ENCODE data around the gene GPAT2. TPM values are rescaled to one million over a fixed set of nuclear protein-coding genes. Genes with fewer than 3 reads are reported as not detected.
"Not testable (repeated sequence)": the region's sequence is repeated elsewhere in the genome, so short reads cannot be mapped to it uniquely, and the experiment has no call there.

The GPAT2 gene
- total RNA-seq, 2 experiments from 2014 or later, result 3.3 to 5.3 TPM

- H3K27ac Mint-ChIP-seq, result peak overlapping the region; percentile 81
Measured at GRCh38 chr2:96009833-96010232, 24.9 kb downstream of the GPAT2 start.

DNA sequence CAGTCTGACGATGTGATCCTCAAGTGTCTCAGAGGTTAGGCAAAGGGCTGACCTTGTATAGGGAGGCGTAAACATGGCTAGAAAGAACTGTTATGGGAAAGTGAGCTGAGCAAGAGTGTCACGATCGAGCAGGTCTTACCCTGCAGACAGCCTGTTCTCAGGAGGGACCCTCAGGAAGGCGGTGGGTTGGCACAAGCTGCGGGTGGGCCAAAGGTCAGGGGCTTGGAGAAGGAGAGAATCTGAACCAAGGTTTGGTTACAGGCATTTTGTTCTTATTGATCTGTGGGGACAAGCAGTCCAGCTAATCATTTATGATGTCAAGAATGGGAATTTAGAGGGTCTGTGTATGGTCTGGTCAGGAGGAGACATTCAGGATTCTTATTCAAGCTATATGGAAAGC is 26.7 kb downstream of the GPAT2 start:
- H3K36me3 Mint-ChIP-seq (ENCODE audit: low read depth); H3K4me3 Mint-ChIP-seq; POLR2A ChIA-PET; H3K27ac Mint-ChIP-seq; DNase-seq: not testable (repeated sequence)
- Mint-ChIP-seq H3K27me3 (peaks cover 32% of the 10 kb centered on the region), H3K9me3 (peaks cover 10% of the 10 kb centered on the region), H3K4me1 (peaks cover 10% of the 10 kb centered on the region)
- CTCF ChIA-PET, result interaction anchor here (0.6 kb wide), 2 partner anchors 286 to 918 kb away, joined by 3 read pairs; no protein-coding TSS in a partner anchor

More at GRCh38 chr2:96009833-96010232, 24.9 kb downstream of the GPAT2 start:
- peaks cover 10% of the 10 kb centered on the region for H3K4me1 Mint-ChIP-seq
- CTCF ChIA-PET, result interaction anchor here (1.2 kb wide), 2 partner anchors 17 to 107 kb away, joined by 3 to 4 read pairs; partner anchors contain the start of gene ADRA2B
- POLR2A ChIA-PET; H3K36me3 Mint-ChIP-seq (ENCODE audit: low read depth); DNase-seq: not testable (repeated sequence)
- peak overlapping the region; percentile 70 for H3K4me3 Mint-ChIP-seq
- peaks cover 24% of the 10 kb centered on the region for H3K27me3 Mint-ChIP-seq
- H3K9me3 Mint-ChIP-seq, result peaks cover 10% of the 10 kb centered on the region

GRCh38 chr2:96006248-96006647 is 28.5 kb downstream of the GPAT2 start:
- H3K9me3 Mint-ChIP-seq, result peaks cover 10% of the 10 kb centered on the region
- CTCF ChIA-PET; H3K27ac Mint-ChIP-seq; POLR2A ChIA-PET; H3K36me3 Mint-ChIP-seq (ENCODE audit: low read depth); DNase-seq; H3K4me1 Mint-ChIP-seq; H3K4me3 Mint-ChIP-seq: not testable (repeated sequence)
- H3K27me3 Mint-ChIP-seq, result peaks cover 43% of the 10 kb centered on the region

DNA sequence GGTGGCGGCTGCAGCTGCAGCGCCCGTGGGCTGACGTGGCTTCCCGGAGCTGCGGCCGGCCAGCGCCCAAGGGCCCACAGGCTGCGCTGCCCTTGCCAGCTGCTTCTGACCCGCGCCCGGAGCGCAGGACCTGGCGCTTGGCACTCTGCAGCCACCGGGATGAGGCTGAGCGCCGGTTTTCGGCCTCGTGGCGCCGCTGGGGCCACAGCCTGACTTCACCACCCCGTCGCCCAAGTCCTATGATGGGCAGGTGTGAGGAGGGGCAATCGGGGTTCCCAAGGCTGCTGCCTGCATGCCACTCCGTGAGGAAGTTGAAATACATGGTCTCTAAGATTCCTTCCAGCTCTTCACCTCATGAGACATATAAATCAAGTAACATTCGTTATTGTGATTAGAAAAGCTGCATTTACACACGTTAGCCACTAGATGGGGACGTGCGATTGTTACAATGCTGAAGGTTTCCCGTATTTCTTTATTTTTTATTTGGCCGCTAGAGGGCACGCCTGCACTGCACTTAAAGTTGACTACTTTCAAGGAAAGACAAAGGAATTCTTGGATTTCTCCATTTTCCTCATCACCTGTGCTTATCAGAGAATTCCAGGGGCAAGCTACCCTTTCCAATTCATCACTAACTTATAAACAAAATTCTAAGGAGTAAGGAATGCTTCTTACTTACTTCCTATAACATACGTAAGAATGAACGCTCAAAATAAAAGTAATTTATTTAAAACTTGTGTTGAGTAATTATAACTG is 42.0 kb downstream of the GPAT2 start:
- H3K27ac Mint-ChIP-seq, result peak overlapping the region; percentile 96

GRCh38 chr2:95992102-95992501 is 42.6 kb downstream of the GPAT2 start:
- H3K27ac Mint-ChIP-seq, result peak overlapping the region; percentile 84
- H3K4me3 Mint-ChIP-seq, result peak overlapping the region; percentile 95
- H3K36me3 Mint-ChIP-seq (ENCODE audit: low read depth); H3K9me3 Mint-ChIP-seq; POLR2A ChIA-PET; H3K4me1 Mint-ChIP-seq: not testable (repeated sequence)
- CTCF ChIA-PET, result interaction anchor here (0.6 to 2.3 kb wide), 16 partner anchors 9 to 879 kb away, joined by 3 to 11 read pairs (median 4); partner anchors contain the start of gene ASTL
- DNase-seq, result peak; percentile 23
- peaks cover 22% of the 10 kb centered on the region for H3K27me3 Mint-ChIP-seq

More for the DNA sequence above, 42.0 kb downstream of the GPAT2 start:
- H3K36me3 Mint-ChIP-seq (ENCODE audit: low read depth); POLR2A ChIA-PET; H3K9me3 Mint-ChIP-seq; H3K4me1 Mint-ChIP-seq: not testable (repeated sequence)
- DNase-seq, result peak; percentile 76
- CTCF ChIA-PET, result interaction anchor here (0.6 to 2.3 kb wide), 16 partner anchors 8 to 878 kb away, joined by 3 to 11 read pairs (median 4); partner anchors contain the start of gene ASTL
- Mint-ChIP-seq H3K27me3 (peaks cover 23% of the 10 kb centered on the region), H3K4me3 (peak overlapping the region; percentile 82)

- peak; percentile 34 for DNase-seq
- POLR2A ChIA-PET; H3K4me1 Mint-ChIP-seq; H3K9me3 Mint-ChIP-seq; H3K36me3 Mint-ChIP-seq (ENCODE audit: low read depth): not testable (repeated sequence)
- H3K27me3 Mint-ChIP-seq, result peaks cover 21% of the 10 kb centered on the region
- H3K4me3 Mint-ChIP-seq, result peak within 1 kb of the TSS; percentile 95
- CTCF ChIA-PET, result interaction anchor here (1.1 to 2.3 kb wide), 5 partner anchors 10 to 272 kb away, joined by 3 to 11 read pairs (median 6); partner anchors contain the start of gene ASTL
- peak within 1 kb of the TSS; percentile 99 for H3K27ac Mint-ChIP-seq
Measured at GRCh38 chr2:95991351-95992094, 43.2 kb downstream of the GPAT2 start, which contains the start of gene ANKRD36C. Gene ANKRD36C, minus strand, starts transcription at chr2:95991824. Its CDS starts 116 bp downstream, at chr2:95991708.

DNA sequence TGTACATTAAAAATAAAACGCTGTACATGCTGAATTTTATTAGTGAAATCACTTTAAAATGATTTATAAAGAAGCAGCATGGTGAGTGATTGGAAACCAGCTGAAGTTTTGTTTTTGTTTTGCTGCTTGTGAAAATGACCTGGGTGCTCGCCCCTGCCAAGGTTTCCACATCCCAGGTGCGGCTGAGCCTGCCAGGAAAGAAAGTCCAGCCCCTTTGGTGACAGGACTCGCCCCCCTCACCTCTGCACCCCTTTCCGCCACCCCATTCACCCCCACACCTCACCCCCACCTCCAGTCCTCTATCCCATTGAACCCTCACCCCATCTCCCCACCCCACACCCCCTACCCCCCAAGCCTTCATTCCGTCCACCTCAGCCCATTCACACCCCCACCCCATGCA is 43.8 kb downstream of the GPAT2 start:
- H3K36me3 Mint-ChIP-seq (ENCODE audit: low read depth); DNase-seq; POLR2A ChIA-PET; H3K4me1 Mint-ChIP-seq; H3K9me3 Mint-ChIP-seq: not testable (repeated sequence)
- CTCF ChIA-PET, result interaction anchor here (2.3 kb wide), 1 partner anchor 126 kb away, joined by 9 read pairs; no protein-coding TSS in a partner anchor
- Mint-ChIP-seq H3K27ac (peak overlapping the region; percentile 31), H3K27me3 (peaks cover 17% of the 10 kb centered on the region), H3K4me3 (peak overlapping the region; percentile 66)

Other genes starting within 250 kb of the GPAT2 start
- 10 to 100 TPM; 76.0 to 81.1 TPM for gene ANKRD36C, start 43.1 kb downstream of the GPAT2 start, total RNA-seq
- under 1 TPM in 1 of 2 experiments, not detected in 1; 0.06 TPM for gene ADRA2B, start 81.7 kb upstream of the GPAT2 start, total RNA-seq
- under 1 TPM in 1 of 2 experiments, not detected in 1; 0.22 TPM for gene ASTL, start 103.6 kb upstream of the GPAT2 start, total RNA-seq
- 10 to 100 TPM; 11.9 to 14.2 TPM for gene DUSP2, start 110.5 kb upstream of the GPAT2 start, total RNA-seq
- 100 to 1,000 TPM; 126 to 128 TPM for gene STARD7, start 173.9 kb upstream of the GPAT2 start, total RNA-seq
- gene TMEM127, start 231.1 kb upstream of the GPAT2 start, total RNA-seq, result 10 to 100 TPM; 32.9 to 44.5 TPM
- gene CIAO1, start 231.3 kb upstream of the GPAT2 start, total RNA-seq, result 10 to 100 TPM; 53.4 to 59.9 TPM

All from activated CD4-positive, alpha-beta T cell treated with anti-CD3 and anti-CD28 coated beads, Interleukin-2, amount 10 ng/mL, durations not matched to agents 7 days and 5 days (primary cell).